HEK293T (cell line): Measurements from ENCODE around the gene BCR.

Experiments
- CTCF ChIA-PET: fragments of 350-600 bp; formaldehyde crosslinking; extraction: SDS; loops from one replicate; lab custom pipeline; 2021; ENCODE audit warnings: antibody characterized with exemption, inconsistent platforms; lab: Yijun Ruan, JAX
- POLR2A ChIA-PET: fragments of 350-600 bp; formaldehyde crosslinking; extraction: SDS; loops from one replicate; lab custom pipeline; 2020; ENCODE audit warnings: antibody characterized with exemption, inconsistent platforms; lab: Yijun Ruan, JAX
- DNase-seq: peaks from one replicate; pipeline ENCODE4 v3.0.0; 2012; ENCODE audit warnings: mixed read lengths; ENCODE audit errors: extremely low spot score
- ARNT ChIP-seq: fragments of 450-650 bp; IDR thresholded peaks from 2 replicates; pipeline ENCODE4 v1.6.1; 2017; ENCODE audit warnings: mild to moderate bottlenecking
- BHLHE40 ChIP-seq: fragments of 450-650 bp; IDR thresholded peaks from 2 replicates; pipeline ENCODE4 v1.6.1; 2016; ENCODE audit warnings: mild to moderate bottlenecking, moderate library complexity, borderline replicate concordance
- CTBP1 ChIP-seq: fragments of 450-650 bp; IDR thresholded peaks from 2 replicates; pipeline ENCODE4 v1.6.1; 2016; ENCODE audit warnings: borderline replicate concordance
- ELF4 ChIP-seq: fragments of 450-650 bp; IDR thresholded peaks from 2 replicates; pipeline ENCODE4 v1.6.1; 2017; ENCODE audit warnings: antibody characterized with exemption
- FOXA1 ChIP-seq: fragments of 450-650 bp; IDR thresholded peaks from 2 replicates; pipeline ENCODE4 v1.6.1; 2016; ENCODE audit warnings: mild to moderate bottlenecking
- FOXK2 ChIP-seq: fragments of 450-650 bp; IDR thresholded peaks from 2 replicates; pipeline ENCODE4 v1.6.1; 2016; ENCODE audit warnings: mild to moderate bottlenecking
- FOXM1 ChIP-seq: fragments of 450-650 bp; IDR thresholded peaks from 2 replicates; pipeline ENCODE4 v1.6.1; 2017; ENCODE audit warnings: mild to moderate bottlenecking, borderline replicate concordance
- HDGF ChIP-seq: fragments of 450-650 bp; IDR thresholded peaks from 2 replicates; pipeline ENCODE4 v1.6.1; 2017; ENCODE audit warnings: antibody characterized with exemption, borderline replicate concordance
- L3MBTL2 ChIP-seq: fragments of 450-650 bp; conservative IDR thresholded peaks from 2 replicates; pipeline ENCODE4 v1.6.1; 2016; ENCODE audit warnings: mild to moderate bottlenecking
- LEF1 ChIP-seq: fragments of 450-650 bp; IDR thresholded peaks from 2 replicates; pipeline ENCODE4 v1.6.1; 2017; ENCODE audit warnings: mild to moderate bottlenecking, borderline replicate concordance
- NFRKB ChIP-seq: fragments of 450-650 bp; IDR thresholded peaks from 2 replicates; pipeline ENCODE4 v1.6.1; 2016; ENCODE audit warnings: mild to moderate bottlenecking, moderate library complexity
- SP1 ChIP-seq: fragments of 450-650 bp; IDR thresholded peaks from 2 replicates; pipeline ENCODE4 v1.6.1; 2017
- SUZ12 ChIP-seq: fragments of 450-650 bp; IDR thresholded peaks from 2 replicates; pipeline ENCODE4 v1.6.1; 2016; ENCODE audit warnings: mild to moderate bottlenecking
- TARDBP ChIP-seq: fragments of 450-650 bp; IDR thresholded peaks from 2 replicates; pipeline ENCODE4 v1.6.1; 2016
- ZNF384 ChIP-seq: fragments of 450-650 bp; IDR thresholded peaks from 2 replicates; pipeline ENCODE4 v1.6.1; 2016
- TF ChIP-seq, protein P1 (sequence below): fragments of 450-650 bp; IDR thresholded peaks from 2 replicates; pipeline ENCODE4 v1.6.1; 2016

The BCR gene

GRCh38 chr22:23223569-23224317 lies 43.4 kb downstream of the BCR start:
- TF ChIP-seq TARDBP (no peak), LEF1 (no peak), L3MBTL2 (no peak), NFRKB (no peak), CTBP1 (no peak), SP1 (no peak), FOXK2 (no peak), FOXA1 (no peak), BHLHE40 (no peak), ARNT (no peak), SUZ12 (no peak), ELF4 (no peak), HDGF (no peak), ZNF384 (no peak), FOXM1 (no peak)
- TF ChIP-seq, protein P1, sequence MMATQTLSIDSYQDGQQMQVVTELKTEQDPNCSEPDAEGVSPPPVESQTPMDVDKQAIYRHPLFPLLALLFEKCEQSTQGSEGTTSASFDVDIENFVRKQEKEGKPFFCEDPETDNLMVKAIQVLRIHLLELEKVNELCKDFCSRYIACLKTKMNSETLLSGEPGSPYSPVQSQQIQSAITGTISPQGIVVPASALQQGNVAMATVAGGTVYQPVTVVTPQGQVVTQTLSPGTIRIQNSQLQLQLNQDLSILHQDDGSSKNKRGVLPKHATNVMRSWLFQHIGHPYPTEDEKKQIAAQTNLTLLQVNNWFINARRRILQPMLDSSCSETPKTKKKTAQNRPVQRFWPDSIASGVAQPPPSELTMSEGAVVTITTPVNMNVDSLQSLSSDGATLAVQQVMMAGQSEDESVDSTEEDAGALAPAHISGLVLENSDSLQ, result no peak
- CTCF ChIA-PET, result no interaction called here
- no peak for DNase-seq
- POLR2A ChIA-PET, result no interaction called here

- ChIA-PET CTCF (no interaction called here), POLR2A (no interaction called here)
- TF ChIP-seq FOXM1, result no peak
- TF ChIP-seq SUZ12, result no peak
- TF ChIP-seq ELF4, result no peak
- no peak for TF ChIP-seq TARDBP
- TF ChIP-seq L3MBTL2, result no peak
- TF ChIP-seq LEF1, result no peak
- TF ChIP-seq ZNF384, result no peak
- TF ChIP-seq BHLHE40, result no peak
- TF ChIP-seq CTBP1, result no peak
- no peak for TF ChIP-seq FOXK2
- TF ChIP-seq HDGF, result no peak
- TF ChIP-seq FOXA1, result no peak
- no peak for TF ChIP-seq SP1
- TF ChIP-seq, protein P1, result no peak
- TF ChIP-seq NFRKB, result no peak
- no peak for TF ChIP-seq ARNT
- DNase-seq, result no peak
Observed at GRCh38 chr22:23224846-23225245, 44.5 kb downstream of the BCR start.

DNA sequence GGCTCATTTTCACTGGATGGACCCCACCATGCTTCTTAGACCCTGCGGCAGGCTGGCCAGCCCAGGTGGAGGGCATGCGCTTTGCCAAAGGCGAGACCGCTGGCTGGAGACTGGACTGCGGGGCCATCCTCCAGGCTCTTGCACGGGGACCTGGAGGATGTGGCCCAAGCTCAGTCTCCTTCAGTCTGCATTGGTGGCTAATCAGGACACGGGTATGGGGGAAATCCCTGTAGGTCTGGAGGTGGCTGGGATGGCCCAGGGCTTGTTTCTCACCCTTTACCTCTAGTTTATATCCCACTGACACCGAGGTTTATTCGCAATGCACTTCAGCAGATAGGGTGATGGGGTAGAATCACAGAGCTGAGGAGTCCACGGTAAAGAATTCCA lies 45.0 kb downstream of the BCR start:
- DNase-seq, result no peak
- TF ChIP-seq CTBP1, result no peak
- no peak for TF ChIP-seq TARDBP
- no peak for TF ChIP-seq SP1
- TF ChIP-seq SUZ12, result no peak
- TF ChIP-seq HDGF, result no peak
- TF ChIP-seq ELF4, result no peak
- TF ChIP-seq L3MBTL2, result no peak
- no peak for TF ChIP-seq NFRKB
- TF ChIP-seq ARNT, result no peak
- TF ChIP-seq ZNF384, result no peak
- TF ChIP-seq FOXM1, result no peak
- no peak for TF ChIP-seq LEF1
- TF ChIP-seq FOXA1, result no peak
- no peak for TF ChIP-seq FOXK2
- TF ChIP-seq BHLHE40, result no peak
- TF ChIP-seq, protein P1, result no peak
- POLR2A ChIA-PET, result no interaction called here
- CTCF ChIA-PET, result interaction anchor here (1.0 kb wide), 1 partner anchor 25 kb away, joined by 4 read pairs; no protein-coding TSS in a partner anchor

- CTCF ChIA-PET, result interaction anchor here (0.5 to 1.0 kb wide), 2 partner anchors 14 to 25 kb away, joined by 3 to 4 read pairs; no protein-coding TSS in a partner anchor
- no peak for DNase-seq
- POLR2A ChIA-PET, result interaction anchor here (1.0 kb wide), 1 partner anchor 8 kb away, joined by 3 read pairs; no protein-coding TSS in a partner anchor
- no peak for TF ChIP-seq SUZ12
- no peak for TF ChIP-seq FOXM1
- no peak for TF ChIP-seq BHLHE40
- no peak for TF ChIP-seq L3MBTL2
- TF ChIP-seq FOXA1, result no peak
- no peak for TF ChIP-seq ELF4
- TF ChIP-seq SP1, result no peak
- no peak for TF ChIP-seq ZNF384
- no peak for TF ChIP-seq NFRKB
- TF ChIP-seq TARDBP, result no peak
- TF ChIP-seq, protein P1, result no peak
- TF ChIP-seq CTBP1, result no peak
Observed at GRCh38 chr22:23225724-23226496, 45.6 kb downstream of the BCR start.

DNA sequence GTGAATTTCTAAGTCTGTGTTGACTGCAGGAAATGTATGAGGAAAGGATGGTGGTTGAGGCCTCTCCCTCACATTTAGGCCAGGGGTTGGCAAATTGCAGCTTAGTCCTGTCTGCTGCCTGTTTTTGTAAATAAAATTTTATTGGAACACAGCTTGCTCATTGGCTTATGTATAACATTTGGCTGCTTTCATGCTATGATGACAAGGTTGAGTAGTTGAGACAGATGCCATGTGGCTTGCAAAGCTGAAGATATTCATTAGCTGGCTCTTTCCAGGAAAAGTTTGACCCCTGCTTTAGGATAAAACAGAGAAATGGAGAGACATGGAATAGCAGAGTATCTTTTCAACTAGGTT lies 46.2 kb downstream of the BCR start:
- no peak for DNase-seq
- ChIA-PET CTCF (interaction anchor here (1.0 to 1.2 kb wide), 2 partner anchors 17 to 24 kb away, joined by 3 to 4 read pairs; no protein-coding TSS in a partner anchor), POLR2A (interaction anchor here (1.0 kb wide), 1 partner anchor 8 kb away, joined by 3 read pairs; no protein-coding TSS in a partner anchor)
- no peak for TF ChIP-seq FOXK2
- TF ChIP-seq SP1, result no peak
- TF ChIP-seq ARNT, result no peak
- TF ChIP-seq ELF4, result no peak
- no peak for TF ChIP-seq FOXA1
